ENCODE results near the gene ASCL5. TPM values are rescaled to one million over a fixed set of nuclear protein-coding genes. Genes with fewer than 3 reads are reported as not detected.
A peak's percentile ranks its signal among the peaks of the same experiment; 100 is the strongest.

ASCL5 gene
- total RNA-seq, 1 experiment from 2014 or later: not detected

GRCh38 chr1:201090541-201090940 is 36.4 kb downstream of the ASCL5 start:
- Mint-ChIP-seq H3K27me3 (ENCODE audit: insufficient read depth, unreplicated experiment) (peaks cover 14% of the 10 kb centered on the region), H3K9me3 (ENCODE audit: unreplicated experiment) (no peaks in the 10 kb centered on the region), H3K4me1 (ENCODE audit: insufficient read depth, unreplicated experiment) (peaks cover 7% of the 10 kb centered on the region), H3K36me3 (ENCODE audit: insufficient read depth, unreplicated experiment) (no peaks in the 10 kb centered on the region), H3K27ac (ENCODE audit: low read depth, unreplicated experiment) (no peak overlapping the region), H3K4me3 (ENCODE audit: unreplicated experiment) (no peak overlapping the region)
- ChIA-PET CTCF (interaction anchor here (0.8 to 1.6 kb wide), 3 partner anchors 23 to 119 kb away, joined by 4 to 10 read pairs (median 7); no protein-coding TSS in a partner anchor), POLR2A (interaction anchor here (0.6 to 0.7 kb wide), 2 partner anchors 12 to 21 kb away, joined by 3 read pairs; no protein-coding TSS in a partner anchor)
- intact Hi-C loops (cut with micrococcal nuclease): no loop called here
- no peak for DNase-seq (ENCODE audit: unreplicated experiment)
- no TSS peak for BruUV-seq (replicated peaks)
- no peak for TF ChIP-seq CTCF (IDR thresholded peaks at IDR 0.05; ENCODE audit: unreplicated experiment)

GRCh38 chr1:201089596-201089995 is 37.4 kb downstream of the ASCL5 start:
- Mint-ChIP-seq H3K4me3 (ENCODE audit: unreplicated experiment) (no peak overlapping the region), H3K36me3 (ENCODE audit: insufficient read depth, unreplicated experiment) (no peaks in the 10 kb centered on the region), H3K27ac (ENCODE audit: low read depth, unreplicated experiment) (no peak overlapping the region), H3K9me3 (ENCODE audit: unreplicated experiment) (no peaks in the 10 kb centered on the region), H3K4me1 (ENCODE audit: insufficient read depth, unreplicated experiment) (peaks cover 7% of the 10 kb centered on the region), H3K27me3 (ENCODE audit: insufficient read depth, unreplicated experiment) (peaks cover 23% of the 10 kb centered on the region)
- ChIA-PET POLR2A (no interaction called here), CTCF (interaction anchor here (0.6 kb wide), 2 partner anchors 165 to 201 kb away, joined by 3 read pairs; no protein-coding TSS in a partner anchor)
- intact Hi-C loops (cut with micrococcal nuclease): no loop called here
- no TSS peak for BruUV-seq (replicated peaks)
- TF ChIP-seq CTCF (IDR thresholded peaks at IDR 0.05; ENCODE audit: unreplicated experiment): no peak
- no peak for DNase-seq (ENCODE audit: unreplicated experiment)

- Mint-ChIP-seq H3K4me3 (ENCODE audit: unreplicated experiment) (no peak overlapping the region), H3K4me1 (ENCODE audit: insufficient read depth, unreplicated experiment) (peaks cover 7% of the 10 kb centered on the region), H3K27me3 (ENCODE audit: insufficient read depth, unreplicated experiment) (peaks cover 29% of the 10 kb centered on the region), H3K36me3 (ENCODE audit: insufficient read depth, unreplicated experiment) (no peaks in the 10 kb centered on the region), H3K27ac (ENCODE audit: low read depth, unreplicated experiment) (no peak overlapping the region), H3K9me3 (ENCODE audit: unreplicated experiment) (no peaks in the 10 kb centered on the region)
- no peak for TF ChIP-seq CTCF (IDR thresholded peaks at IDR 0.05; ENCODE audit: unreplicated experiment)
- BruUV-seq (replicated peaks): no TSS peak
- intact Hi-C loops (cut with micrococcal nuclease): no loop called here
- POLR2A ChIA-PET: no interaction called here
- CTCF ChIA-PET: interaction anchor here (0.6 kb wide), 2 partner anchors 165 to 201 kb away, joined by 3 read pairs; no protein-coding TSS in a partner anchor
- DNase-seq (ENCODE audit: unreplicated experiment): peak; percentile 51
Observed at GRCh38 chr1:201088901-201089525, 38.0 kb downstream of the ASCL5 start.

GRCh38 chr1:201088395-201088794 is 38.6 kb downstream of the ASCL5 start:
- no TSS peak for BruUV-seq (replicated peaks)
- ChIA-PET CTCF (no interaction called here), POLR2A (no interaction called here)
- peaks cover 31% of the 10 kb centered on the region for H3K27me3 Mint-ChIP-seq (ENCODE audit: insufficient read depth, unreplicated experiment)
- no peak overlapping the region for H3K27ac Mint-ChIP-seq (ENCODE audit: low read depth, unreplicated experiment)
- H3K4me1 Mint-ChIP-seq (ENCODE audit: insufficient read depth, unreplicated experiment): peaks cover 7% of the 10 kb centered on the region
- H3K36me3 Mint-ChIP-seq (ENCODE audit: insufficient read depth, unreplicated experiment): no peaks in the 10 kb centered on the region
- H3K4me3 Mint-ChIP-seq (ENCODE audit: unreplicated experiment): no peak overlapping the region
- no peaks in the 10 kb centered on the region for H3K9me3 Mint-ChIP-seq (ENCODE audit: unreplicated experiment)
- DNase-seq (ENCODE audit: unreplicated experiment): peak; percentile 26
- TF ChIP-seq CTCF (IDR thresholded peaks at IDR 0.05; ENCODE audit: unreplicated experiment): no peak
- intact Hi-C loops (cut with micrococcal nuclease): no loop called here
